ENCODE data around the gene IFITM5.

DNA sequence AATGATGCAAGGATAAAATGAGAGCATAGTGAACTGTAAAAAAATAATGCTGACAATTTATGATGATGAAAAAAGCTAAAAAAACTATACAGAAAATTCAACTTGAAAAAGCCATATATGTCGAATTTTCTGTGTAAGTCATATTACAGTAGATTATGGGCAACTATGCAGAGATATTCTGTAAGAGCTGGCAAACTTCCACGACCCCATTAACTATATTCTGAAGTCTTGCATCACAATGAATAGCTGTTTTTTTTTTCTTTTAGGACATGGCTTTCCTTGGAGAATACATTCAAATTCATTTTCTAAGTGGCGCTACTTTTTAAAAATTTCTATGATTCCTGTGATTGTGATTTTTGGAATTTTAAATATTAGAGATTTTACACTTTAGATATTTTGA lies 44.1 kb downstream of the IFITM5 start:
- TF ChIP-seq CTCF (IDR thresholded peaks at IDR 0.05) (no peak), EZH2 (IDR thresholded peaks at IDR 0.05; ENCODE audit: borderline replicate concordance, insufficient read depth, low read depth, low read length, poor library complexity, severe bottlenecking) (no peak)
